Suprapubic skin (tissue), 4 donors: ENCODE data around the gene COQ2. TPM values are rescaled to one million over a fixed set of nuclear protein-coding genes. Genes with fewer than 3 reads are reported as not detected.

Source experiments
- DNase-seq, 2 donors: peaks; one replicate each; pipeline ENCODE4 v3.0.0-alpha.2; 2019; ENCODE audit warnings: low spot score in 2 of 2
- H3K27ac ChIP-seq: fragments of 200-600 bp; sonication (generic); one replicate; pipeline ENCODE4 v1.5.1; 2019
- H3K27me3 ChIP-seq: fragments of 200-600 bp; sonication (generic); one replicate; pipeline ENCODE4 v1.5.1; 2019
- H3K36me3 ChIP-seq: fragments of 200-600 bp; sonication (generic); one replicate; pipeline ENCODE4 v1.5.1; 2019
- H3K4me1 ChIP-seq: fragments of 200-600 bp; sonication (generic); one replicate; pipeline ENCODE4 v1.5.1; 2019
- H3K4me3 ChIP-seq: fragments of 200-600 bp; sonication (generic); one replicate; pipeline ENCODE4 v1.5.1; 2019; ENCODE audit warnings: mild to moderate bottlenecking
- H3K9me3 ChIP-seq: fragments of 200-600 bp; sonication (generic); one replicate; pipeline ENCODE4 v1.5.1; 2019
- EP300 ChIP-seq: sonication (generic); formaldehyde crosslinking; IDR thresholded peaks from one replicate; pipeline ENCODE4 v1.6.1; 2017; ENCODE audit warnings: antibody characterized with exemption
- POLR2A ChIP-seq, 2 donors: fragments of 450-650 bp; IDR thresholded peaks; one replicate each; pipeline ENCODE4 v1.6.1; 2017; ENCODE audit warnings: antibody characterized with exemption in 2 of 2, mild to moderate bottlenecking in 2 of 2, moderate library complexity in 2 of 2
- POLR2AphosphoS5 ChIP-seq, 3 donors: sonication (generic); formaldehyde crosslinking; IDR thresholded peaks; one replicate each; pipeline ENCODE4 v1.6.1; 2017; ENCODE audit warnings: antibody characterized with exemption in 3 of 3
- WGBS: methylation state at CpG from one replicate; pipeline ENCODE4 v1.1.5; 2018; 5-methylcytosine and 5-hydroxymethylcytosine counted together
- total RNA-seq, 4 donors: library from RNA; depleted of rRNA; stranded (reverse); fragments of >200 nt; gene quantifications; one replicate each; pipeline ENCODE4 v1.1.0, GENCODE V29; 2016
- TF ChIP-seq, protein P1 (sequence below), 2 donors: fragments of 200-600 bp in 1 of 2; fragments of 450-650 bp in 1 of 2; sonication (generic) in 1 of 2; IDR thresholded peaks; one replicate each; pipeline ENCODE4 v1.5.1; 2016 to 2019; ENCODE audit warnings: antibody characterized with exemption in 2 of 2, mild to moderate bottlenecking in 1 of 2, moderate library complexity in 1 of 2

Gene COQ2
- total RNA-seq, 4 donors from 2014 or later = 8.0 to 17.2 (median 13.4) TPM

DNA sequence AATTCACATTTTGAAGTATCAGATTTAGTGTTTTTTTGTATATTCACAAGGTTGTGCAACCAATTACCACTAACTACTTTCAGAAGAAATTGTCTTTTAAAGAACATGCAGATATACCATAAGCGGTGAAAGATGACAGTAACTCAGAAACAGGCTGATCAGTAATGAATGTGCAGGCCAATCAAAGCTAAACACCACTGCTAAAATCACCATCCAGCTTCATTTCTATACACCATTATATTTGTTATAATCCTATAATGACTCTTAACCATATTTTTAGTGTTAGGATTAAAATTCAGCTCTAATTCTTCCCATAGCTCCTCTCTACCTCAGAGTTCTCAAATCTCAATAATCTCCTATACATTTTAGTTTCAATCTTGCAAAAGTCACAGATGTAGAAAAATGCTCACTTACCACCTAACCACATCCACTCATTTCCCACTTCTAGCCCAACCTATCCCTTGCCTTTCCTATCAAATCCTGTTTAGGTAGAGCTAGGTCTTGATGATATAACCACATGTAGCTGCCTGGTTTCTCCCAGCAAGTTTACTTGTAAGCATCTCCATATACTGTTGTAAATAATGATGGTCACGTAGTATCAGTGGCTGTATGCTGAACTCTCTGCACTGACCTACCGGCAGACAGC, 16.6 kb downstream of the COQ2 start:
- H3K4me3 ChIP-seq = no peak overlapping the region
- 96% methylated on average over 3 of the region's 3 CpGs for WGBS
- H3K36me3 ChIP-seq = peaks cover 19% of the 10 kb centered on the region
- no peaks in the 10 kb centered on the region for H3K4me1 ChIP-seq
- H3K9me3 ChIP-seq = no peaks in the 10 kb centered on the region
- H3K27ac ChIP-seq = no peak overlapping the region
- no peak for DNase-seq
- TF ChIP-seq POLR2AphosphoS5 (IDR thresholded peaks at IDR 0.05) (no peak), EP300 (no peak), POLR2A (IDR thresholded peaks at IDR 0.05) (no peak)
- TF ChIP-seq, protein P1, sequence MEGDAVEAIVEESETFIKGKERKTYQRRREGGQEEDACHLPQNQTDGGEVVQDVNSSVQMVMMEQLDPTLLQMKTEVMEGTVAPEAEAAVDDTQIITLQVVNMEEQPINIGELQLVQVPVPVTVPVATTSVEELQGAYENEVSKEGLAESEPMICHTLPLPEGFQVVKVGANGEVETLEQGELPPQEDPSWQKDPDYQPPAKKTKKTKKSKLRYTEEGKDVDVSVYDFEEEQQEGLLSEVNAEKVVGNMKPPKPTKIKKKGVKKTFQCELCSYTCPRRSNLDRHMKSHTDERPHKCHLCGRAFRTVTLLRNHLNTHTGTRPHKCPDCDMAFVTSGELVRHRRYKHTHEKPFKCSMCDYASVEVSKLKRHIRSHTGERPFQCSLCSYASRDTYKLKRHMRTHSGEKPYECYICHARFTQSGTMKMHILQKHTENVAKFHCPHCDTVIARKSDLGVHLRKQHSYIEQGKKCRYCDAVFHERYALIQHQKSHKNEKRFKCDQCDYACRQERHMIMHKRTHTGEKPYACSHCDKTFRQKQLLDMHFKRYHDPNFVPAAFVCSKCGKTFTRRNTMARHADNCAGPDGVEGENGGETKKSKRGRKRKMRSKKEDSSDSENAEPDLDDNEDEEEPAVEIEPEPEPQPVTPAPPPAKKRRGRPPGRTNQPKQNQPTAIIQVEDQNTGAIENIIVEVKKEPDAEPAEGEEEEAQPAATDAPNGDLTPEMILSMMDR (IDR thresholded peaks at IDR 0.05) = no peak
- H3K27me3 ChIP-seq = no peaks in the 10 kb centered on the region

DNA sequence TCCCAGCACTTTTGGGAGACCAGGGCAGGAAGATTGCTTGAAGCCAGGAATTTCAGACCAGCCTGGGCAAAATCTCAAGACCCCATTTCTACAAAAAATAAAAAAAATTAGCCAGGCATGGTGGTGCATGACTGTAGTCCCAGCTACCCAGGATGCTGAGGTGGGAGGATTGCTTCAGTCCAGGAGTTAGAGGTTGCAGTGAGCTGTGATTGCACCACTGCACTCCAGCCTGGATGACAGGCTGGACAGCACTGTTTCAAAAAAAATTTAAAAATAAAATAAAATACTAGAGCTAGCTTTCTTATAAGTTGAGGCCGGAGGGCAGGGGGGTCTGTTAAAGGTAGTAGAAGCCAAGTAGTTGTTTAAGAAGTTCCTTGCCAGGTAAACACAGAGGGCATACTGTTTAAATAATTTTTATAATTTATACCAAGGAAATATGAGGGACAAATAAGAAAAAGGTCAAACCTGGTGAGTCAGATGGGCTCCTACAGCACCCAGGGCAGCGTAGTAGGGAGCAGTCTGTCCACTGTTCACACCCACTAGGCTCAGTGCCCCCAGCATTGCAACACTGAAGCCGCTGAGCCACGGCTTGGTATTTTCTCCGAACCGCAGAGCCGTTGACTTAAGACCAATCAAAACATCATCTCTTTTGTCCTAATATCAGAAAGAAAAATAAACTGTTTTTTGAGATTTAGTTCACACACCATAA, 17.3 kb downstream of the COQ2 start:
- Histone ChIP-seq H3K4me3 (no peak overlapping the region), H3K9me3 (no peaks in the 10 kb centered on the region), H3K27me3 (no peaks in the 10 kb centered on the region), H3K36me3 (peaks cover 19% of the 10 kb centered on the region), H3K4me1 (no peaks in the 10 kb centered on the region), H3K27ac (no peak overlapping the region)
- 83% methylated on average over 7 of the region's 7 CpGs for WGBS
- TF ChIP-seq, protein P1 (IDR thresholded peaks at IDR 0.05) = no peak
- TF ChIP-seq EP300 (no peak), POLR2A (IDR thresholded peaks at IDR 0.05) (no peak), POLR2AphosphoS5 (IDR thresholded peaks at IDR 0.05) (no peak)
- DNase-seq = no peak

DNA sequence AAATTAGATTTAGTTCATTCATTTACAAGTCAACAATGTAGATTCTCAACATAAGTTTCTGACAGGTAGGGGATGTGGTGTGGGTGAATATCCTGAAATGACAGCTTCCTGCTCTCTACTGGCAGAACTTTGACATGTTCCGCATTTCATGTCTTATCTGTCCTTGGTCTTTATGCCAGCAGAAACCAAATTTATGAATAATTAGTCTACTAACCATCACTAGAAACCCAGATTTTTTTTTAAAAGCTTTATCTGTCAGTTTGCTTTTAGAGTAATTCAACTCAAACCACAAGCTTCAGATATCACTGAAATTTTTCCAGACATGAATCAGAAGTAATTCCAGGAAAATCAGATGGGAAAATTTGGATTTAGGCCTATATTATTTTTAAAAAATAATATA, 17.9 kb downstream of the COQ2 start:
- Histone ChIP-seq H3K36me3 (peaks cover 19% of the 10 kb centered on the region), H3K9me3 (no peaks in the 10 kb centered on the region), H3K4me1 (no peaks in the 10 kb centered on the region), H3K4me3 (no peak overlapping the region), H3K27me3 (no peaks in the 10 kb centered on the region), H3K27ac (no peak overlapping the region)
- DNase-seq = no peak
- WGBS = 84% methylated on average over 1 of the region's 1 CpG
- TF ChIP-seq POLR2AphosphoS5 (IDR thresholded peaks at IDR 0.05) = no peak
- TF ChIP-seq, protein P1 (IDR thresholded peaks at IDR 0.05) = no peak
- no peak for TF ChIP-seq POLR2A (IDR thresholded peaks at IDR 0.05)
- no peak for TF ChIP-seq EP300

DNA sequence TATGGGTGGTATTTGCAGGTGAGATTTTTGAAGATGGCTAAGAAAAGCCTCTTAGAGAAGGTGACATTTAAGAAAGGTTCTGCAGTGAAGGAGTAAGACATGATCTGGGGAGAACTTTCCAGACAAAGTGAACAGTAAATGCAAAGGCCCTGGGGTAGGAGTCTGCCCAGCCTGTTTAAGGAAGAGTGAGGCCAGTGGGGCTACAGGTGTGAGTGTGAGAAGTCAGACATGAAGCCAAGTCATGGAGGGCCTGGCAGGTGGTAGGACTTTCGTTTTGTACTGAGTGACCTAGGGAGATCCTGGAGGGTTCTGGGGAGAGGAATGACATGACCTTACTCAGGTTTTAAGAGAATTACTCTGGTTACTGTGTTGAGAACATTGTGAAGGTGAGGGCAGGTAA, 21.5 kb downstream of the COQ2 start:
- H3K27me3 ChIP-seq = no peaks in the 10 kb centered on the region
- no peak for DNase-seq
- peaks cover 7% of the 10 kb centered on the region for H3K36me3 ChIP-seq
- H3K4me1 ChIP-seq = peaks cover 3% of the 10 kb centered on the region
- no peaks in the 10 kb centered on the region for H3K9me3 ChIP-seq
- H3K27ac ChIP-seq = no peak overlapping the region
- no peak for TF ChIP-seq EP300
- TF ChIP-seq, protein P1 (IDR thresholded peaks at IDR 0.05) = no peak
- no peak for TF ChIP-seq POLR2A (IDR thresholded peaks at IDR 0.05)
- no peak for TF ChIP-seq POLR2AphosphoS5 (IDR thresholded peaks at IDR 0.05)
- no peak overlapping the region for H3K4me3 ChIP-seq
- WGBS = 79% methylated on average over 1 of the region's 1 CpG

DNA sequence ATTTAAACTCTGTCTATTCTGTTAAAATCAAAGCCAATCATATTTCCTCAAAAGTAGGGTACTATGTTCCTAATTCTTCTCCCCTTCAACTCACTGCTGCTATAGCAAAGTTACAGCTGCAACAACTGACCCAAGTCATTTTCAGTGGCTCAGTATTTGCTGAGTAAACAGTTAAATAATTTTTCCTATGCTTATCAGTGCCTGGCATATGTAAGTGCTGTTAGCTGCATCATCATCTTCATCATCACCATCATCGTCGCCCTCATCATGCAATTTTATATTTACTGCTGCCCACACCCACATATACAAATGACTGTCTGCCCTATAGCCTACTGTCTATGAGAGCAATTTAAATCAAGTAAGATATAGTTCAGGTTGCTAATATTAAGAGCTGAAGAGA, 21.9 kb downstream of the COQ2 start:
- WGBS = 95% methylated on average over 2 of the region's 2 CpGs
- TF ChIP-seq POLR2AphosphoS5 (IDR thresholded peaks at IDR 0.05) = no peak
- no peak for TF ChIP-seq EP300
- TF ChIP-seq, protein P1 (IDR thresholded peaks at IDR 0.05) = no peak
- TF ChIP-seq POLR2A (IDR thresholded peaks at IDR 0.05) = no peak
- Histone ChIP-seq H3K9me3 (no peaks in the 10 kb centered on the region), H3K4me1 (peaks cover 3% of the 10 kb centered on the region), H3K36me3 (peaks cover 7% of the 10 kb centered on the region), H3K27ac (no peak overlapping the region), H3K4me3 (no peak overlapping the region), H3K27me3 (no peaks in the 10 kb centered on the region)
- DNase-seq = no peak
